HEK293T (cell line): ENCODE data around the gene HES4.

Experiments
- CTCF ChIA-PET: fragments of 350-600 bp; formaldehyde crosslinking; extraction: SDS; loops from one replicate; lab custom pipeline; 2021; ENCODE audit warnings: antibody characterized with exemption, inconsistent platforms; lab: Yijun Ruan, JAX
- POLR2A ChIA-PET: fragments of 350-600 bp; formaldehyde crosslinking; extraction: SDS; loops from one replicate; lab custom pipeline; 2020; ENCODE audit warnings: antibody characterized with exemption, inconsistent platforms; lab: Yijun Ruan, JAX
- DNase-seq: peaks from one replicate; pipeline ENCODE4 v3.0.0; 2012; ENCODE audit warnings: mixed read lengths; ENCODE audit errors: extremely low spot score
- ARNT ChIP-seq: fragments of 450-650 bp; IDR thresholded peaks from 2 replicates; pipeline ENCODE4 v1.6.1; 2017; ENCODE audit warnings: mild to moderate bottlenecking
- BHLHE40 ChIP-seq: fragments of 450-650 bp; IDR thresholded peaks from 2 replicates; pipeline ENCODE4 v1.6.1; 2016; ENCODE audit warnings: mild to moderate bottlenecking, moderate library complexity, borderline replicate concordance
- CTBP1 ChIP-seq: fragments of 450-650 bp; IDR thresholded peaks from 2 replicates; pipeline ENCODE4 v1.6.1; 2016; ENCODE audit warnings: borderline replicate concordance
- ELF4 ChIP-seq: fragments of 450-650 bp; IDR thresholded peaks from 2 replicates; pipeline ENCODE4 v1.6.1; 2017; ENCODE audit warnings: antibody characterized with exemption
- FOXA1 ChIP-seq: fragments of 450-650 bp; IDR thresholded peaks from 2 replicates; pipeline ENCODE4 v1.6.1; 2016; ENCODE audit warnings: mild to moderate bottlenecking
- FOXK2 ChIP-seq: fragments of 450-650 bp; IDR thresholded peaks from 2 replicates; pipeline ENCODE4 v1.6.1; 2016; ENCODE audit warnings: mild to moderate bottlenecking
- FOXM1 ChIP-seq: fragments of 450-650 bp; IDR thresholded peaks from 2 replicates; pipeline ENCODE4 v1.6.1; 2017; ENCODE audit warnings: mild to moderate bottlenecking, borderline replicate concordance
- HDGF ChIP-seq: fragments of 450-650 bp; IDR thresholded peaks from 2 replicates; pipeline ENCODE4 v1.6.1; 2017; ENCODE audit warnings: antibody characterized with exemption, borderline replicate concordance
- L3MBTL2 ChIP-seq: fragments of 450-650 bp; conservative IDR thresholded peaks from 2 replicates; pipeline ENCODE4 v1.6.1; 2016; ENCODE audit warnings: mild to moderate bottlenecking
- LEF1 ChIP-seq: fragments of 450-650 bp; IDR thresholded peaks from 2 replicates; pipeline ENCODE4 v1.6.1; 2017; ENCODE audit warnings: mild to moderate bottlenecking, borderline replicate concordance
- NFRKB ChIP-seq: fragments of 450-650 bp; IDR thresholded peaks from 2 replicates; pipeline ENCODE4 v1.6.1; 2016; ENCODE audit warnings: mild to moderate bottlenecking, moderate library complexity
- PKNOX1 ChIP-seq: fragments of 450-650 bp; IDR thresholded peaks from 2 replicates; pipeline ENCODE4 v1.6.1; 2016
- SP1 ChIP-seq: fragments of 450-650 bp; IDR thresholded peaks from 2 replicates; pipeline ENCODE4 v1.6.1; 2017
- SUZ12 ChIP-seq: fragments of 450-650 bp; IDR thresholded peaks from 2 replicates; pipeline ENCODE4 v1.6.1; 2016; ENCODE audit warnings: mild to moderate bottlenecking
- TARDBP ChIP-seq: fragments of 450-650 bp; IDR thresholded peaks from 2 replicates; pipeline ENCODE4 v1.6.1; 2016
- ZNF384 ChIP-seq: fragments of 450-650 bp; IDR thresholded peaks from 2 replicates; pipeline ENCODE4 v1.6.1; 2016

The HES4 gene

GRCh38 chr1:956636-957035 lies 43.3 kb downstream of the HES4 start:
- POLR2A ChIA-PET = interaction anchor here (1.1 kb wide), 1 partner anchor 11 kb away, joined by 3 read pairs; no protein-coding TSS in a partner anchor
- TF ChIP-seq FOXK2 = no peak
- no peak for TF ChIP-seq FOXA1
- TF ChIP-seq ARNT = no peak
- no peak for TF ChIP-seq ZNF384
- CTCF ChIA-PET = no interaction called here

GRCh38 chr1:955474-955873 lies 44.4 kb downstream of the HES4 start:
- TF ChIP-seq FOXM1 = no peak
- no peak for TF ChIP-seq NFRKB
- TF ChIP-seq HDGF = no peak
- no peak for TF ChIP-seq ZNF384
- no peak for TF ChIP-seq PKNOX1
- TF ChIP-seq TARDBP = no peak
- no peak for TF ChIP-seq BHLHE40
- TF ChIP-seq SP1 = no peak
- ChIA-PET CTCF (no interaction called here), POLR2A (interaction anchor here (1.1 to 2.0 kb wide), 3 partner anchors 12 to 17 kb away, joined by 3 to 10 read pairs (median 7); no protein-coding TSS in a partner anchor)
- DNase-seq = no peak

More at GRCh38 chr1:956636-957035, 43.3 kb downstream of the HES4 start:
- no peak for DNase-seq

- no peak for DNase-seq
- TF ChIP-seq SP1 (no peak), ARNT (no peak), FOXM1 (no peak), SUZ12 (no peak), ELF4 (no peak), FOXK2 (no peak), ZNF384 (no peak), HDGF (no peak), LEF1 (no peak), PKNOX1 (no peak), FOXA1 (no peak), TARDBP (no peak), NFRKB (no peak)
- ChIA-PET POLR2A (interaction anchor here (1.8 to 2.0 kb wide), 2 partner anchors 13 to 16 kb away, joined by 7 to 10 read pairs; no protein-coding TSS in a partner anchor), CTCF (no interaction called here)
These were observed 45.0 kb downstream of the HES4 start for GRCh38 chr1:954927-955326.

GRCh38 chr1:953524-954320 lies 46.2 kb downstream of the HES4 start:
- no peak for TF ChIP-seq TARDBP
- TF ChIP-seq ELF4 = no peak
- no peak for TF ChIP-seq FOXK2
- TF ChIP-seq FOXM1 = no peak
- TF ChIP-seq CTBP1 = no peak
- TF ChIP-seq ZNF384 = no peak
- TF ChIP-seq ARNT = no peak
- TF ChIP-seq PKNOX1 = no peak
- TF ChIP-seq LEF1 = no peak
- TF ChIP-seq L3MBTL2 = no peak
- no peak for TF ChIP-seq BHLHE40
- DNase-seq = no peak
- CTCF ChIA-PET = no interaction called here
- POLR2A ChIA-PET = interaction anchor here (1.8 to 2.0 kb wide), 2 partner anchors 12 to 15 kb away, joined by 7 to 10 read pairs; no protein-coding TSS in a partner anchor

- CTCF ChIA-PET = interaction anchor here (1.2 kb wide), 1 partner anchor 48 kb away, joined by 3 read pairs; no protein-coding TSS in a partner anchor
- no peak for TF ChIP-seq LEF1
- TF ChIP-seq FOXK2 = no peak
- no peak for TF ChIP-seq BHLHE40
- TF ChIP-seq FOXM1 = no peak
- TF ChIP-seq ARNT = no peak
- TF ChIP-seq SUZ12 = no peak
- no peak for TF ChIP-seq SP1
- no peak for TF ChIP-seq L3MBTL2
- no peak for TF ChIP-seq HDGF
- no peak for TF ChIP-seq PKNOX1
- TF ChIP-seq ELF4 = no peak
- no peak for TF ChIP-seq TARDBP
- no peak for TF ChIP-seq CTBP1
- no peak for TF ChIP-seq FOXA1
- no peak for TF ChIP-seq ZNF384
- TF ChIP-seq NFRKB = no peak
- POLR2A ChIA-PET = no interaction called here
- DNase-seq = no peak
These were observed 47.3 kb downstream of the HES4 start for GRCh38 chr1:952603-953002.
